Gastrocnemius medialis (tissue), 4 donors: ENCODE data around the gene TENM3. TPM values are rescaled to one million over a fixed set of nuclear protein-coding genes. Genes with fewer than 3 reads are reported as not detected.
"Not testable (repeated sequence)": the region's sequence is repeated elsewhere in the genome, so short reads cannot be mapped to it uniquely, and the experiment has no call there.

ENCODE experiments used
- ATAC-seq, 2 donors: fragments of 150-250 bp; one replicate each; pipeline ENCODE4 v1.9.1; 2016
- DNase-seq, 2 donors: peaks; one replicate each; pipeline ENCODE4 v3.0.0-alpha.2; 2019
- H3K27ac ChIP-seq, 4 donors: fragments of 200-600 bp; sonication (generic); 1 replicate in 1 of 4; 2 replicates in 3 of 4; pipeline ENCODE4 v1.5.1; 2016 to 2018; ENCODE audit warnings: mild to moderate bottlenecking in 2 of 4, moderate library complexity in 1 of 4
- H3K27me3 ChIP-seq, 3 donors: fragments of 200-600 bp; sonication (generic) in 2 of 3; 1 replicate in 1 of 3; 2 replicates in 2 of 3; pipeline versions ENCODE4 v1.5.1 to v1.6.0; 2016 to 2019; ENCODE audit warnings: mild to moderate bottlenecking in 1 of 3, moderate library complexity in 1 of 3
- H3K36me3 ChIP-seq, 2 donors: fragments of 200-600 bp; sonication (generic) in 1 of 2; one replicate each; pipeline ENCODE4 v1.5.1; 2017 to 2018
- H3K4me1 ChIP-seq, 2 donors: fragments of 200-600 bp; sonication (generic) in 1 of 2; one replicate each; pipeline ENCODE4 v1.5.1; 2016 to 2017; ENCODE audit warnings: mild to moderate bottlenecking in 2 of 2
- H3K4me3 ChIP-seq, 4 donors: fragments of 200-600 bp; sonication (generic) in 3 of 4; 1 replicate in 1 of 4; 2 replicates in 3 of 4; pipeline ENCODE4 v1.5.1; 2016 to 2019; ENCODE audit warnings: mild to moderate bottlenecking in 2 of 4
- H3K9me3 ChIP-seq, 3 donors: fragments of 200-600 bp; sonication (generic) in 2 of 3; 1 replicate in 1 of 3; 2 replicates in 2 of 3; pipeline ENCODE4 v1.5.1; 2016 to 2019
- POLR2A ChIP-seq, 2 donors: fragments of 450-650 bp; IDR thresholded peaks; one replicate each; pipeline ENCODE4 v1.6.1; 2017; ENCODE audit warnings: antibody characterized with exemption in 2 of 2, mild to moderate bottlenecking in 2 of 2, moderate library complexity in 2 of 2
- in situ Hi-C, 4 donors: fragments of 200-750 bp; cut with MboI; loops; one replicate each; pipeline versions ENCODE4 v1.15.0 to v1.8.0; 2017; ENCODE audit warnings: low sequenced_read_pairs in 4 of 4
- intact Hi-C: fragments of 100-400 bp; cut with DNase I; formaldehyde crosslinking; loops from one replicate; pipeline ENCODE4 v1.15.1; 2023; ENCODE audit warnings: low total_unique reads
- total RNA-seq, 4 donors: library from RNA; depleted of rRNA; stranded (reverse); fragments of >200 nt; gene quantifications; one replicate each; pipeline versions ENCODE4 v1.1.0 to v1.2.3, GENCODE V29; 2016
- TF ChIP-seq, protein P1 (sequence below), 5 experiments: fragments of 450-650 bp in 3 of 5; fragments of 200-600 bp in 2 of 5; sonication (generic) in 2 of 5; IDR thresholded peaks in 4 of 5; conservative IDR thresholded peaks in 1 of 5; 1 replicate in 4 of 5; 2 replicates in 1 of 5; pipeline ENCODE4 v1.5.1; 2016 to 2019; ENCODE audit warnings: antibody characterized with exemption in 5 of 5, mild to moderate bottlenecking in 3 of 5, moderate library complexity in 3 of 5

The TENM3 gene
- total RNA-seq, 4 donors from 2014 or later, result 8.3 to 16.2 (median 12.3) TPM

DNA sequence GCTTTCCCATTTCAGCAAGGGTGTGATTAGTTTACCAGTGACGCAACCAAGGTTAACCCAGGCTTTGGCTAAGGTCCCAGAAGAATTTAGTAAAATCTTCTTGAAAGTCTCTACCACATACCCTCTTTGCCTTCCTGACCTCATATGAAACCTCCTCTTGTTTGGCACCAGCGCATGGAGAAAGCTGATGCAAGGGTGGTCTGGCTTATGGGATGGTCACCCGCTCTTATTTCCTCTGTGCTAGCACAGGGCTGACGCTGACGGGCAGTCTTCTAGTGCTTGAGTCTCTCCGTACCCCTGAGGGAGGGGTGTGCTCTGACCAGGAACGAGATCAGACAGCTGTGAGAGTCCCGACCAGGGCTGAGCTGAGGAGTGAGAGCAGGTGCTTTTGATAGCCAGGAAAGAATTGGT is 137.6 kb downstream of the TENM3 start:
- Histone ChIP-seq H3K27me3 (no peaks in the 10 kb centered on the region), H3K36me3 (no peaks in the 10 kb centered on the region), H3K4me3 (no peak overlapping the region), H3K9me3 (no peaks in the 10 kb centered on the region), H3K4me1 (no peaks in the 10 kb centered on the region), H3K27ac (no peak overlapping the region)
- ATAC-seq, result no peak
- intact Hi-C loops (no loop called here), in situ Hi-C loops (no loop called here)
- TF ChIP-seq, protein P1, sequence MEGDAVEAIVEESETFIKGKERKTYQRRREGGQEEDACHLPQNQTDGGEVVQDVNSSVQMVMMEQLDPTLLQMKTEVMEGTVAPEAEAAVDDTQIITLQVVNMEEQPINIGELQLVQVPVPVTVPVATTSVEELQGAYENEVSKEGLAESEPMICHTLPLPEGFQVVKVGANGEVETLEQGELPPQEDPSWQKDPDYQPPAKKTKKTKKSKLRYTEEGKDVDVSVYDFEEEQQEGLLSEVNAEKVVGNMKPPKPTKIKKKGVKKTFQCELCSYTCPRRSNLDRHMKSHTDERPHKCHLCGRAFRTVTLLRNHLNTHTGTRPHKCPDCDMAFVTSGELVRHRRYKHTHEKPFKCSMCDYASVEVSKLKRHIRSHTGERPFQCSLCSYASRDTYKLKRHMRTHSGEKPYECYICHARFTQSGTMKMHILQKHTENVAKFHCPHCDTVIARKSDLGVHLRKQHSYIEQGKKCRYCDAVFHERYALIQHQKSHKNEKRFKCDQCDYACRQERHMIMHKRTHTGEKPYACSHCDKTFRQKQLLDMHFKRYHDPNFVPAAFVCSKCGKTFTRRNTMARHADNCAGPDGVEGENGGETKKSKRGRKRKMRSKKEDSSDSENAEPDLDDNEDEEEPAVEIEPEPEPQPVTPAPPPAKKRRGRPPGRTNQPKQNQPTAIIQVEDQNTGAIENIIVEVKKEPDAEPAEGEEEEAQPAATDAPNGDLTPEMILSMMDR (IDR thresholded peaks at IDR 0.05 in 4 of 5, conservative IDR thresholded peaks at IDR 0.05 in 1 of 5), result no peak
- no peak for TF ChIP-seq POLR2A (IDR thresholded peaks at IDR 0.05)
- no peak for DNase-seq

DNA sequence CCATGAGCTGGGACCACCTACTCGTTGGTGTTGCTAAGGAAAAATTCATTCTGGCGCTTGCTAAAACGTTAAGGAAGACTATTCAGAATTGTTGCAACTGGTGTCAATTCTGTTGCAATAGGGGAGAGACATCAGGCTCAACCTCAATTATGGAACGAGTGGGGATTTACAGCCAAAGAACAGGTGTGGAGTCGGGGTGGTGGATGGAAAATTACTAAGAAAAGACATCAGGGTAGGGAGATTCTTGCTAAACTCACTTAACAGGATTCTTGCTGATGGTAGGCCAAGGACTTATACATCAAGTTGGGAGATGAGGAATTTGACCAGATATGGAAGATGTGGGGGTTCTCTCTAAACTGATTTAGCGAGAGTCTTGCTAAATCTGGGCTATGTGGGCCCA is 139.7 kb downstream of the TENM3 start:
- intact Hi-C loops, result no loop called here

DNA sequence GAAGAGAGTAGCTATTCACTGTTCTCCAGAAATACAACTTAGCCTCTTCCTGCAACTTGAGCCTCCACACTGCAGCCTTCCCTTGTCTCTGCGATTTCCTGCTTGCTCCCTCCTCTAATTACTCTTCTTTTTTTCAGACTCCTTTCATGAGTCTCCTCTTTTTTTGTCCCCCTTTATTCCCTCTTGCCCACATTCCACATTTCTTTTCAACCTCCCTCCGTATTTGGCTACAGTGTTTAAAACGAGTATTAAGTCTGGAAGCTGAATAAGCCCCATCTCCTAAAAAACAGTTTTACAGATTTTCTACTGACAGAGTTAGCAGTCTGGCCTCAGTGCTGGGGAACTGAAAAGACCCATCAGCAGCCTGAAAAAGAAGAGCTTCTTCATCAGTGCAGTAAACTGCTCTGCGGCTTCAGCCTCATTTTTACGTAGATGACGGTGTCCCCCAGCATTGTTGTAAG is 141.5 kb downstream of the TENM3 start:
- TF ChIP-seq, protein P1 (IDR thresholded peaks at IDR 0.05 in 4 of 5, conservative IDR thresholded peaks at IDR 0.05 in 1 of 5), result no peak
- no peak for TF ChIP-seq POLR2A (IDR thresholded peaks at IDR 0.05)
- DNase-seq, result no peak
- no peaks in the 10 kb centered on the region for H3K36me3 ChIP-seq
- H3K4me3 ChIP-seq, result no peak overlapping the region
- no peaks in the 10 kb centered on the region for H3K27me3 ChIP-seq
- no peak overlapping the region for H3K27ac ChIP-seq
- intact Hi-C loops (no loop called here), in situ Hi-C loops (no loop called here)
- no peaks in the 10 kb centered on the region for H3K4me1 ChIP-seq
- ATAC-seq, result no peak
- H3K9me3 ChIP-seq, result no peaks in the 10 kb centered on the region

More for the DNA sequence above, 139.7 kb downstream of the TENM3 start:
- Histone ChIP-seq H3K27ac (no peak overlapping the region), H3K4me3 (no peak overlapping the region), H3K27me3 (no peaks in the 10 kb centered on the region), H3K36me3 (no peaks in the 10 kb centered on the region), H3K4me1 (no peaks in the 10 kb centered on the region), H3K9me3 (no peaks in the 10 kb centered on the region)
- in situ Hi-C loops, result no loop called here
- no peak for DNase-seq
- ATAC-seq, result no peak
- TF ChIP-seq POLR2A (IDR thresholded peaks at IDR 0.05), result no peak
- TF ChIP-seq, protein P1 (IDR thresholded peaks at IDR 0.05 in 4 of 5, conservative IDR thresholded peaks at IDR 0.05 in 1 of 5), result no peak

DNA sequence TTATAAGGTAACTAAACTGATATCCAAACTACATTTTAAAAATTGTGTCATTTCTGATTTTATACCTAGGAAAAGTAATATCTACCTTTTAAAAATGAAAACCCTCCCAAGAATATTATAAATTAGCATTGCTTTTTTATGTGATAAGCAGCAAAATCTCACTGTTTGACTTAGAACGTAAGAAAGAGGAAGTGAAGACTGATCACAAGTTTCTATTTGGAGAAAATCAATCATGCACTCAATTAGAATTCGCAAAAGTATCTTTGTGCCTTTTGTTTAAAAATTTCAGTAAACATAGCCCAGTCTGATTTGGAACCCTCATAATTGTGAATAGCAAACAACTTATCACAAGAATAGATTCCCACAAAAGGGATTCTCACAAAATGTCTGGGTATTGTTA is 142.7 kb downstream of the TENM3 start:
- Histone ChIP-seq H3K4me3 (no peak overlapping the region), H3K36me3 (no peaks in the 10 kb centered on the region), H3K9me3 (no peaks in the 10 kb centered on the region), H3K27me3 (no peaks in the 10 kb centered on the region), H3K4me1 (no peaks in the 10 kb centered on the region), H3K27ac (no peak overlapping the region)
- intact Hi-C loops, result no loop called here
- in situ Hi-C loops, result no loop called here
- ATAC-seq, result no peak
- no peak for DNase-seq
- TF ChIP-seq, protein P1 (IDR thresholded peaks at IDR 0.05 in 4 of 5, conservative IDR thresholded peaks at IDR 0.05 in 1 of 5), result no peak
- TF ChIP-seq POLR2A (IDR thresholded peaks at IDR 0.05), result no peak

DNA sequence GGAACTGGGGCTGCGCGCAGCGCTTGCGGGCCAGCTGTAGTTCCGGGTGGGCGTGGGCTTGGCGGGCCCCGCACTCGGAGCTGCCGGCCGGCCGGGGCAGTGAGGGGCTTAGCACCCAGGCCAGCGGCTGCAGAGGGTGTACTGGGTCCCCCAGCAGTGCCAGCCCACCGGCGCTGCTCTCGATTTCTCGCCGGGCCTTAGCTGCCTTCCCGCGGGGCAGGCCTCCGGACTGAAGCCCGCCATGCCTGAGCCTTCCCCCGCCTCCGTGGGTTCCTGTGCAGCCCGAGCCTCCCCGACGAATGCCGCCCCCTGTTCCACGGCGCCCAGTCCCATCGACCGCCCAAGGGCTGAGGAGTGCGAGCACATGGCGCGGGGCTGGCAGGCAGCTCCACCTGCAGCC is 143.4 kb downstream of the TENM3 start:
- H3K9me3 ChIP-seq, H3K27ac ChIP-seq, H3K27me3 ChIP-seq, ATAC-seq, in situ Hi-C loops, H3K4me1 ChIP-seq, H3K4me3 ChIP-seq, DNase-seq, H3K36me3 ChIP-seq, intact Hi-C loops: not testable (repeated sequence)
